ENCODE results near the gene IRGQ.
"Not testable (repeated sequence)": the region's sequence is repeated elsewhere in the genome, so short reads cannot be mapped to it uniquely, and the experiment has no call there.

The IRGQ gene

GRCh38 chr19:43623889-43624670 is 28.1 kb upstream of the IRGQ start:
- DNase-seq, result no peak

GRCh38 chr19:43622956-43623355 is 27.0 kb upstream of the IRGQ start:
- DNase-seq, result no peak

- no peak for DNase-seq
Observed at GRCh38 chr19:43622070-43622469, 26.1 kb upstream of the IRGQ start.

GRCh38 chr19:43620061-43621001 is 24.4 kb upstream of the IRGQ start:
- DNase-seq, result no peak

GRCh38 chr19:43619262-43620060 is 23.5 kb upstream of the IRGQ start, which contains the start of gene ZNF428:
TSS of gene ZNF428 (minus strand) at chr19:43619629. CDS start at chr19:43614304, 5,325 bp downstream.
- peak; percentile 87 for DNase-seq

GRCh38 chr19:43618921-43619261 is 23.0 kb upstream of the IRGQ start:
- DNase-seq, result peak; percentile 52

GRCh38 chr19:43616954-43617353 is 21.0 kb upstream of the IRGQ start:
- no peak for DNase-seq

GRCh38 chr19:43616306-43616705 is 20.4 kb upstream of the IRGQ start:
- DNase-seq, result no peak

GRCh38 chr19:43612374-43612773 is 16.4 kb upstream of the IRGQ start:
- DNase-seq, result no peak

- no peak for DNase-seq
Observed at GRCh38 chr19:43611788-43612187, 15.9 kb upstream of the IRGQ start, which contains the start of gene SRRM5. TSS of gene SRRM5 (plus strand) at chr19:43612088. CDS start at chr19:43612122, 34 bp downstream.

GRCh38 chr19:43610493-43610892 is 14.6 kb upstream of the IRGQ start:
- no peak for DNase-seq

- no peak for DNase-seq
Observed at GRCh38 chr19:43609872-43610271, 13.9 kb upstream of the IRGQ start.

- DNase-seq, result no peak
Observed at GRCh38 chr19:43607238-43608205, 11.6 kb upstream of the IRGQ start.

- DNase-seq, result no peak
Observed at GRCh38 chr19:43606569-43607229, 10.8 kb upstream of the IRGQ start.

- no peak for DNase-seq
Observed at GRCh38 chr19:43605875-43606568, 10.1 kb upstream of the IRGQ start.

- DNase-seq, result not testable (repeated sequence)
Observed at GRCh38 chr19:43600326-43600725, 4.4 kb upstream of the IRGQ start.

- no peak for DNase-seq
Observed at GRCh38 chr19:43599635-43600295, 3.8 kb upstream of the IRGQ start.

- DNase-seq, result no peak
Observed at GRCh38 chr19:43598445-43599240, 2.7 kb upstream of the IRGQ start.

GRCh38 chr19:43597876-43598275 is 1.9 kb upstream of the IRGQ start:
- DNase-seq, result no peak

Measured in NCI-H1092 treated with DMSO at 0.1 percent for 48 hours (cell line).